NT2/D1 (cell line): Measurements from ENCODE around the gene SLC25A34.

Source experiments
- DNase-seq: peaks from one replicate; pipeline ENCODE4 v3.0.0-alpha.2; 2011; ENCODE audit warnings: low read depth, low spot score
- H3K27me3 ChIP-seq: 2 replicates; pipeline ENCODE4 v1.6.0; 2011; ENCODE audit warnings: mild to moderate bottlenecking; ENCODE audit not compliant: insufficient read length, insufficient read depth
- H3K36me3 ChIP-seq: 2 replicates; pipeline ENCODE4 v1.6.1; 2011; ENCODE audit warnings: mild to moderate bottlenecking, low read length, mixed read lengths; ENCODE audit not compliant: insufficient read depth, insufficient read length
- H3K4me1 ChIP-seq: 2 replicates; pipeline ENCODE4 v1.5.1; 2011; ENCODE audit not compliant: insufficient read depth, insufficient read length
- H3K4me3 ChIP-seq: 2 replicates; pipeline ENCODE4 v1.5.1; 2011; ENCODE audit warnings: low read depth; ENCODE audit not compliant: insufficient read length
- H3K9ac ChIP-seq: 2 replicates; pipeline ENCODE4 v1.6.0; 2011; ENCODE audit warnings: low read depth; ENCODE audit not compliant: insufficient read length
- H3K9me3 ChIP-seq: 2 replicates; pipeline ENCODE4 v1.5.1; 2011; ENCODE audit warnings: mild to moderate bottlenecking, low read length; ENCODE audit not compliant: insufficient read depth
- SUZ12 ChIP-seq: IDR thresholded peaks from 2 replicates; pipeline ENCODE4 v1.6.1; 2011; ENCODE audit not compliant: insufficient read length, insufficient read depth; ENCODE audit errors: extremely low read depth
- YY1 ChIP-seq: IDR thresholded peaks from 2 replicates; pipeline ENCODE4 v1.6.1; 2011; ENCODE audit not compliant: insufficient read length, insufficient read depth
- ZNF274 ChIP-seq: IDR thresholded peaks from 2 replicates; pipeline ENCODE4 v1.6.1; 2011; ENCODE audit warnings: mild to moderate bottlenecking, low read depth, low read length

SLC25A34 gene

DNA sequence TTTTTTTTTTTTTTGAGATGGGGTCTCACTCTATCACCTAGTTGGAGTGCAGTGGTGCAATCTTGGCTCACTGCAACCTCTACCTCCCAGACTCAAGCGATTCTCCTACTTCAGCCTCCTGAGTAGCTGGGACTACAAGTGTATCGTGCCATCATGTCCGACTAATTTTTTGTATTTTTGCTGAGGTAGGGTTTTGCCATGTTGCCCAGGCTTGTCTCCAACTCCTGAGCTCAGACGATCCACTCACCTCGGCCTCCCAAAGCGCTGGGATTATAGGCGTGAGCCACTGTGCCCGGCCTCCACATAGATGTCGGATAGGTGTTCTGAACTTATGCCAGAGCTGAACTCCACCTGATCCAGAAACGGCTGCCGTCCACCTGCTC is 30.9 kb upstream of the SLC25A34 start:
- no peaks in the 10 kb centered on the region for H3K27me3 ChIP-seq
- no peak overlapping the region for H3K4me3 ChIP-seq
- no peak for TF ChIP-seq ZNF274
- no peak for TF ChIP-seq SUZ12
- TF ChIP-seq YY1 = no peak
- H3K36me3 ChIP-seq = peaks cover 18% of the 10 kb centered on the region
- H3K9ac ChIP-seq = no peak overlapping the region
- peaks cover 6% of the 10 kb centered on the region for H3K4me1 ChIP-seq
- H3K9me3 ChIP-seq = no peaks in the 10 kb centered on the region
- no peak for DNase-seq

DNA sequence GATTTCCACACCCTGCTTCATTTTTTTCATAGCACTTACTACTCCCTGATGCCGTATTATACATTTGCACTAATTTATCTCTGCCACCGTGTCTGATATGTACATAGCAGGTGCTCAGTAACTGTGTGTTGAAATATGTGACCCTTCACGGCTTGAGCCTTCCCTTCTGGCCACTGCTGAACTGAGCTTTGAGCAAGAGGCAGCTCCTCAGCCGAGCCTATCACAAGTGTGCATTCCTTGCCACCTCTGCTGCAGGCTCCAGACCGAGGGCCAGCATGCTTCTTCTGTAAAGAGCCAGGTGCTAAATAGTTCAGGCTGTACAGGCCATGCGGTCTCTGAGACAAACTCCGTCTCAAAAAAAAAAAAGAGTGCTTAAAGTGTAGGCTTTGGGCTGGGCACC is 29.3 kb upstream of the SLC25A34 start:
- Histone ChIP-seq H3K9me3 (no peaks in the 10 kb centered on the region), H3K27me3 (no peaks in the 10 kb centered on the region), H3K4me1 (peaks cover 5% of the 10 kb centered on the region), H3K36me3 (peaks cover 18% of the 10 kb centered on the region), H3K4me3 (no peak overlapping the region), H3K9ac (no peak overlapping the region)
- TF ChIP-seq ZNF274 (no peak), YY1 (no peak), SUZ12 (no peak)
- DNase-seq = no peak

DNA sequence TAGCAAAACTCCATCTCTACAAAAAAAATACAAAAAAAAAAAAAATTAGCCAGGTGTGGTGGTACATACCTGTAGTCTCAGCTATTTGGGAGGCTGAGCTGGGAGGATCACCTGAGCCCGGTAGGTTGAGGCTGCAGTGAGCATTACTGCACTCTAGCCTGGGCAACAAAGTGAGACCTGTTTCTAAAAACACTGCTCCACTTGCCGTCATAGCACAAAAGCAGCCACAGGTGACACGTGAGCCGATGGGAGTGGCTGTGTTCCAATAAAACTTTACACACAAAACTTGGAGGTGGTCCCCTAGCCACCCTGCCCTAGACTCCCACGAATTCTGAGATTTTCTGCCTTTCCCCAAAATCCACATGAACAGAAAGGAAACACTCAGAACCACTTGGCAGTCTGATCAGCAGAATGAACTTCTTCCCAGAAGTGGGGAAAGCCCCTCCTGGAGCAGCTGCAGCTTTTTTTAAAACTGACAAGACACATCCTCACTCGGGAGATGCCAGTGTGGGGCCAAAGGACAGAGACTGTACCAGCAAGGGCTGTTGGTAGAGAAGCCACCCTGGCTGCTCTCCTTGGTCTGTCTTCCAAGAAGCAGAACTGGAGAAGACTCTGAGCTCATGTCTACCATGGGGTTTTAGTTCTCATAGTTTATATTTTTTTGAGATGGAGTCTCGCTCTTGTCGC is 28.7 kb upstream of the SLC25A34 start:
- no peak for TF ChIP-seq SUZ12
- no peak for TF ChIP-seq ZNF274
- no peak for TF ChIP-seq YY1
- Histone ChIP-seq H3K9me3 (no peaks in the 10 kb centered on the region), H3K4me3 (no peak overlapping the region), H3K4me1 (no peaks in the 10 kb centered on the region), H3K36me3 (peaks cover 13% of the 10 kb centered on the region), H3K9ac (no peak overlapping the region), H3K27me3 (no peaks in the 10 kb centered on the region)
- DNase-seq = no peak

DNA sequence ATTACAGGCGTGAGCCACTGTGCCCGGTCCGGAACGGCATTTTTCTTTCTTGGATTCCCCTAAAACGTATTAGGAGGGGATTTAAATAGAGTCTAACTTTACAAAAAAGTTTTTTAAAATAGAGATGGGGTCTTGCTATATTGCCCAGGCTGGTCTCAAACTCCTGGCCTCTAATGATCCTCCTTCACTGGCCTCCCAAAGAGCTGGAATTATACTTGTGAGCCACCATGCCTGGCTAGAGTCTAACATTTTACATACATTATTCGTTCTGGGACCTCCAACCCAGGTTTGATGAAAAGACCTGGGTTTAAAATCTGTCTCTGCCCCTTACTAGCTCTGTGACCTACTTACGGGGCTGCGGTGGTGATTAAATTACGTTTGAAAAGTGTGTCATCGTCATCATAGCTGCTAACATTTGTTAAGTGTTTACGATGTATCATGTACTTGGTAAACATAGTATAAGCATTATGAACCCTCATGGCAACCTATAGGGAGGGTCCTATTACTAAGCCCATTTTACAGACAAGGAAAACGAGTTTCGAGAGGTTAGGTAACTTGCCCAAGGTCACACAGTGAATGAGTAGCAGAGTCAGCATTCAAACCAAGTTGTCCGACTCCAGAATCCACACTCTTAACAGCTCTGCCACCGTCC is 27.4 kb upstream of the SLC25A34 start:
- H3K27me3 ChIP-seq = no peaks in the 10 kb centered on the region
- TF ChIP-seq YY1 (no peak), ZNF274 (no peak), SUZ12 (no peak)
- H3K9ac ChIP-seq = no peak overlapping the region
- no peaks in the 10 kb centered on the region for H3K4me1 ChIP-seq
- H3K4me3 ChIP-seq = no peak overlapping the region
- DNase-seq = no peak
- H3K9me3 ChIP-seq = no peaks in the 10 kb centered on the region
- H3K36me3 ChIP-seq = peaks cover 13% of the 10 kb centered on the region

DNA sequence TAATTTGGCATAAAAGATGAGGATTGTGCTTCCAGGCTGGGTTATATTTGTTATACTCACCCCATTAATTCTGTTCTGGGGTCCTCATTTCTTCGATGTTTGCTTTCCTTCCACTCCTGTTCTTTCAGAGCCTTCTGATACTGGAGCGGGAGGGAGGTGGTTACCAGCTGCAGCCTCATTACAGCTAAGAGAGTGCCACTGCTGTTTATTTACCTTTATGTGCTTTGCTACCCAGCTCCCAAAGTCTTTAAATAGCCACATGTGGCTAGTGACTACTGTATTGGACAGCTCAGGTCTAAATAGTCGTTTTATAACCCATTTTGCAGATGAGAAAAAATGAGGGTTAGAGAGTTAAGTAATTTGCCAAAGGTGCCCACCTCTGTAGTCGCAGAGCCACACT is 26.8 kb upstream of the SLC25A34 start:
- Histone ChIP-seq H3K9me3 (no peaks in the 10 kb centered on the region), H3K4me1 (no peaks in the 10 kb centered on the region), H3K27me3 (no peaks in the 10 kb centered on the region), H3K36me3 (peaks cover 13% of the 10 kb centered on the region), H3K4me3 (no peak overlapping the region), H3K9ac (no peak overlapping the region)
- TF ChIP-seq SUZ12 (no peak), YY1 (no peak), ZNF274 (no peak)
- DNase-seq = no peak

DNA sequence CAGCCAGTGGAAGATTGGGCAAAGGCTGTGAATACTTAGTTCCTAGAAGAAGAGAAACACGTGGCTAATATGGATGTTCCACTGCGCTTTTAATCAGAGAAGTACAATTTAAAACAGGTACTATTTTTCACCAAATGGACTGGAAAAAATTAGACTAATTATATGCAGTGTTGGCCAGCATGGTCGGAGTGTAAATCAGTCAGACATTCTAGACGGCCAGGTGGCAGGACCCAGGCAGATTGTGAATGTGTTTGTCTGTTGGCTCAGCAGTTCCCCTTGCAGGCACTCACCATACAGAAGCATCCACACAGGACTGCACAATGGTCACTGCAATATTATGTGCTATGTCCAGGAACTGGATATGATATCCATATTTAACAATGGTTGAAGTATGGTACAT is 23.9 kb upstream of the SLC25A34 start:
- H3K27me3 ChIP-seq = no peaks in the 10 kb centered on the region
- H3K9me3 ChIP-seq = no peaks in the 10 kb centered on the region
- H3K9ac ChIP-seq = no peak overlapping the region
- TF ChIP-seq ZNF274 (no peak), SUZ12 (no peak), YY1 (no peak)
- DNase-seq = no peak
- H3K36me3 ChIP-seq = peaks cover 16% of the 10 kb centered on the region
- H3K4me3 ChIP-seq = no peak overlapping the region
- no peaks in the 10 kb centered on the region for H3K4me1 ChIP-seq

DNA sequence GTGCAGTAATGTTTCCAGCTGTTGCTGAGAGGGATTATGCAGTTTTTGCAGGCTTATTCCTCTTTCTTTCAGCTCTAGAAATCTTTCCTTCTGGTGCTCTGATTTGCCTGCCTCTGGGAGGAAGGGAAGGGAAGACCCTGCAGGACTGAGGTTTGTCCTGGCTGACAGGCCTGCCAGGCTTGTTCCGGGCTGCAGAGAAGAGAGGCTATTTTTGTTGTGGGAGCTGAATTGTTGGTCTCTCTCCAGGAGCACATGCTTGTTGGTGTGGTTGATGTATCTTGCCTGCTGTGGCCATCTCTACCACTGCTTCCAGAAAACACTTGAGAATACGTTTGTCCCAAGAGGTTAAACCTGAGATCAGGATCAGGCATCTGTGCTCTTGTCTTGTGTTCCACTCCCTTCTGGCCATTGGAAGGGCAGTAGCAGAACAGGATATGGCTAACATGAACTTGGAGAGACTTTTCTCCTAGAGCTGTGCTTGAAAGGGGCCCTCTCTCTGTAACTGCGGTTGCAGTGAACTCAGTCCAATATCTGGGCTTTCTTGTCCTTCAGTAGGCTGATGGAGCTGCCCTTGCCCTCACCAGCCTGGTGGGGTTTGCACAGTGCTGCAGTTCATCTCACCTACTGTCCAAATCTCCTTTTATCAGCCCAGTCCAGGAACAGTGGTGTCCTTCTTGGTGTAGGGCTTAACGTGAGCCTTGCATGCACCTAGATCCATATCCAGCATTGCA is 21.5 kb upstream of the SLC25A34 start:
- peaks cover 2% of the 10 kb centered on the region for H3K4me1 ChIP-seq
- no peak overlapping the region for H3K9ac ChIP-seq
- no peaks in the 10 kb centered on the region for H3K27me3 ChIP-seq
- no peaks in the 10 kb centered on the region for H3K9me3 ChIP-seq
- TF ChIP-seq SUZ12 (no peak), YY1 (no peak), ZNF274 (no peak)
- H3K4me3 ChIP-seq = no peak overlapping the region
- H3K36me3 ChIP-seq = peaks cover 34% of the 10 kb centered on the region
- no peak for DNase-seq
